Loucy (cell line): ENCODE measurements around the gene ZIC2.

Experiments used
- H2AFZ ChIP-seq: fragments of 200-600 bp; sonication (generic); 2 replicates; pipeline ENCODE4 v1.6.0; 2016; ENCODE audit warnings: antibody characterized with exemption, mild to moderate bottlenecking, low read length, moderate library complexity
- H3F3A ChIP-seq: fragments of 200-600 bp; 2 replicates; pipeline ENCODE4 v1.6.0; 2016; ENCODE audit warnings: antibody characterized with exemption, low read depth, mild to moderate bottlenecking
- H3K27me3 ChIP-seq: fragments of 200-600 bp; sonication (generic); 2 replicates; pipeline ENCODE4 v1.6.1; 2014; ENCODE audit warnings: low read length, mild to moderate bottlenecking; ENCODE audit not compliant: insufficient read depth, poor library complexity, severe bottlenecking
- H3K36me3 ChIP-seq: fragments of 200-600 bp; sonication (generic); 2 replicates; pipeline ENCODE4 v1.6.1; 2016; ENCODE audit warnings: low read length; ENCODE audit not compliant: insufficient read depth
- H3K4me1 ChIP-seq: fragments of 200-600 bp; sonication (generic); 2 replicates; pipeline ENCODE4 v1.5.1; 2014; ENCODE audit warnings: low read length, mild to moderate bottlenecking; ENCODE audit not compliant: insufficient read depth, poor library complexity, severe bottlenecking
- H3K4me2 ChIP-seq: fragments of 200-600 bp; sonication (generic); 2 replicates; pipeline ENCODE4 v1.6.0; 2014; ENCODE audit warnings: antibody characterized with exemption, low read length, low read depth, mild to moderate bottlenecking; ENCODE audit not compliant: poor library complexity, severe bottlenecking
- H3K4me3 ChIP-seq: fragments of 200-600 bp; sonication (generic); 2 replicates; pipeline ENCODE4 v1.5.1; 2014; ENCODE audit warnings: low read length, mild to moderate bottlenecking, mixed read lengths; ENCODE audit not compliant: poor library complexity, severe bottlenecking
- H3K79me2 ChIP-seq: fragments of 200-600 bp; sonication (generic); 2 replicates; pipeline ENCODE4 v1.6.1; 2014; ENCODE audit warnings: low read length; ENCODE audit not compliant: insufficient read depth
- H3K9ac ChIP-seq: fragments of 200-600 bp; sonication (generic); 2 replicates; pipeline ENCODE4 v1.6.0; 2014; ENCODE audit warnings: mild to moderate bottlenecking, low read depth, low read length, moderate library complexity; ENCODE audit not compliant: poor library complexity, severe bottlenecking
- H3K9me2 ChIP-seq: fragments of 200-600 bp; sonication (generic); replicated peaks from 2 replicates; pipeline ENCODE4 v1.6.1; 2016; ENCODE audit warnings: low read depth, low read length, mixed read lengths
- H3K9me3 ChIP-seq: fragments of 200-600 bp; sonication (generic); 2 replicates; pipeline ENCODE4 v1.6.1; 2014; ENCODE audit warnings: mild to moderate bottlenecking, antibody characterized with exemption, low read length, low read depth; ENCODE audit not compliant: insufficient read depth
- H4K20me1 ChIP-seq: fragments of 200-600 bp; sonication (generic); 2 replicates; pipeline ENCODE4 v1.6.0; 2014; ENCODE audit warnings: antibody characterized with exemption, low read length, mild to moderate bottlenecking; ENCODE audit not compliant: insufficient read depth, poor library complexity, severe bottlenecking
- CTCF ChIP-seq: fragments of 200-600 bp; sonication (generic); conservative IDR thresholded peaks from 2 replicates; pipeline ENCODE4 v1.5.1; 2014; ENCODE audit warnings: mild to moderate bottlenecking, antibody characterized with exemption, low read length
- EZH2phosphoT487 ChIP-seq: fragments of 200-600 bp; IDR thresholded peaks from 2 replicates; pipeline ENCODE4 v1.6.1; 2018; ENCODE audit warnings: antibody characterized with exemption, mild to moderate bottlenecking, moderate library complexity, borderline replicate concordance

The ZIC2 gene

GRCh38 chr13:99959540-99960230 lies 21.9 kb upstream of the ZIC2 start:
- Histone ChIP-seq H4K20me1 (no peaks in the 10 kb centered on the region), H3K4me3 (no peak overlapping the region)
- no peak for TF ChIP-seq CTCF
- TF ChIP-seq EZH2phosphoT487 = no peak

GRCh38 chr13:99960663-99961311 lies 20.8 kb upstream of the ZIC2 start:
- Histone ChIP-seq H3K27me3 (no peaks in the 10 kb centered on the region), H4K20me1 (no peaks in the 10 kb centered on the region), H3K79me2 (no peaks in the 10 kb centered on the region), H2AFZ (peak overlapping the region; percentile 23; the same call in 1 of the 2 replicates), H3K9me3 (no peaks in the 10 kb centered on the region), H3K9ac (no peak overlapping the region), H3K4me1 (no peaks in the 10 kb centered on the region), H3K36me3 (no peaks in the 10 kb centered on the region), H3K4me2 (no peak overlapping the region), H3K9me2 (no peaks in the 10 kb centered on the region), H3F3A (no peaks in the 10 kb centered on the region), H3K4me3 (no peak overlapping the region)
- TF ChIP-seq EZH2phosphoT487 = no peak
- no peak for TF ChIP-seq CTCF

More at GRCh38 chr13:99959540-99960230, 21.9 kb upstream of the ZIC2 start:
- no peak overlapping the region for H3K9ac ChIP-seq
- H3K4me1 ChIP-seq = no peaks in the 10 kb centered on the region
- H3F3A ChIP-seq = no peaks in the 10 kb centered on the region
- no peak overlapping the region for H3K4me2 ChIP-seq
- H3K27me3 ChIP-seq = no peaks in the 10 kb centered on the region
- no peaks in the 10 kb centered on the region for H3K9me2 ChIP-seq
- no peaks in the 10 kb centered on the region for H3K36me3 ChIP-seq
- no peaks in the 10 kb centered on the region for H3K9me3 ChIP-seq
- no peak overlapping the region for H2AFZ ChIP-seq
- H3K79me2 ChIP-seq = no peaks in the 10 kb centered on the region

GRCh38 chr13:99961636-99962035 lies 19.9 kb upstream of the ZIC2 start:
- Histone ChIP-seq H4K20me1 (no peaks in the 10 kb centered on the region), H3K4me1 (peaks cover 4% of the 10 kb centered on the region), H3K9ac (no peak overlapping the region), H3K27me3 (no peaks in the 10 kb centered on the region), H3K4me3 (no peak overlapping the region), H3K36me3 (no peaks in the 10 kb centered on the region), H3K79me2 (no peaks in the 10 kb centered on the region), H2AFZ (no peak overlapping the region), H3K4me2 (no peak overlapping the region), H3K9me2 (no peaks in the 10 kb centered on the region), H3F3A (no peaks in the 10 kb centered on the region), H3K9me3 (no peaks in the 10 kb centered on the region)
- TF ChIP-seq CTCF (no peak), EZH2phosphoT487 (no peak)
